WTC11 (cell line): ENCODE data around the gene APOL2. TPM values are rescaled to one million over a fixed set of nuclear protein-coding genes. Genes with fewer than 3 reads are reported as not detected.

Experiments
- ATAC-seq: fragments of 200-7000 bp; cut with Tn5 transposase; 2 replicates; pipeline ENCODE4 v1.10.0; 2021; ENCODE audit warnings: mild to moderate bottlenecking, moderate library complexity
- CTCF ChIA-PET: fragments of 300-600 bp; sonication (Branson Sonifier 250); formaldehyde crosslinking; loops from one replicate; lab custom pipeline; 2021; ENCODE audit warnings: antibody characterized with exemption; lab: Charles Lee
- POLR2A ChIA-PET: fragments of 350-600 bp; sonication (Branson Sonifier 250); formaldehyde crosslinking; loops from one replicate; lab custom pipeline; 2021; ENCODE audit warnings: antibody characterized with exemption; lab: Charles Lee
- DNase-seq: peaks from one replicate; pipeline ENCODE4 v3.0.0; 2021; ENCODE audit warnings: low spot score
- H3K27ac Mint-ChIP-seq: 2 replicates; pipeline ENCODE4 v1.8.0; 2021; ENCODE audit warnings: mixed read lengths
- H3K27me3 Mint-ChIP-seq: 2 replicates; pipeline ENCODE4 v1.8.0; 2021; ENCODE audit warnings: low read depth, mild to moderate bottlenecking, moderate library complexity, mixed read lengths
- H3K36me3 Mint-ChIP-seq: 2 replicates; pipeline ENCODE4 v1.8.0; 2021; ENCODE audit warnings: mixed read lengths
- H3K4me1 Mint-ChIP-seq: 2 replicates; pipeline ENCODE4 v1.8.0; 2022; ENCODE audit warnings: mixed read lengths
- H3K4me3 Mint-ChIP-seq: 2 replicates; pipeline ENCODE4 v1.8.0; 2021; ENCODE audit warnings: mild to moderate bottlenecking, moderate library complexity, mixed read lengths
- H3K9me3 Mint-ChIP-seq: 2 replicates; pipeline ENCODE4 v1.8.0; 2021; ENCODE audit warnings: mixed read lengths
- ESRRA ChIP-seq: sonication (generic); formaldehyde crosslinking; IDR thresholded peaks from 2 replicates; pipeline ENCODE4 v1.8.1; 2022; ENCODE audit warnings: mild to moderate bottlenecking, missing genetic modification reagents, borderline replicate concordance
- FOXJ3 ChIP-seq: sonication (generic); formaldehyde crosslinking; IDR thresholded peaks from 2 replicates; pipeline ENCODE4 v1.9.0; 2021; ENCODE audit warnings: missing genetic modification reagents, mild to moderate bottlenecking, borderline replicate concordance
- FOXK1 ChIP-seq: sonication (generic); formaldehyde crosslinking; IDR thresholded peaks from 2 replicates; pipeline ENCODE4 v1.8.0; 2022; ENCODE audit warnings: mild to moderate bottlenecking, moderate library complexity, missing genetic modification reagents
- GABPB1 ChIP-seq: sonication (generic); formaldehyde crosslinking; IDR thresholded peaks from 2 replicates; pipeline ENCODE4 v1.8.1; 2023; ENCODE audit warnings: mild to moderate bottlenecking, missing genetic modification reagents
- GRHL2 ChIP-seq: fragments of 250-450 bp; sonication (Bioruptor Pico); IDR thresholded peaks from 2 replicates; pipeline ENCODE4 v1.8.0; 2022; ENCODE audit warnings: mild to moderate bottlenecking, moderate library complexity; ENCODE audit not compliant: insufficient replicate concordance, severe bottlenecking
- HMGA2 ChIP-seq: fragments of 250-450 bp; sonication (Bioruptor Pico); IDR thresholded peaks from 2 replicates; pipeline ENCODE4 v1.4.0; 2021; ENCODE audit warnings: mild to moderate bottlenecking, moderate library complexity
- NR1H2 ChIP-seq: sonication (generic); formaldehyde crosslinking; IDR thresholded peaks from 2 replicates; pipeline ENCODE4 v1.9.0; 2021; ENCODE audit warnings: mild to moderate bottlenecking, moderate library complexity, missing genetic modification reagents
- PRRX2 ChIP-seq: fragments of 250-450 bp; sonication (Bioruptor Pico); IDR thresholded peaks from 2 replicates; pipeline ENCODE4 v1.8.0; 2021; ENCODE audit warnings: mild to moderate bottlenecking
- SMAD4 ChIP-seq: sonication (generic); formaldehyde crosslinking; IDR thresholded peaks from 2 replicates; pipeline ENCODE4 v1.8.0; 2022; ENCODE audit warnings: mild to moderate bottlenecking, missing genetic modification reagents
- TEAD4 ChIP-seq: sonication (generic); formaldehyde crosslinking; IDR thresholded peaks from 2 replicates; pipeline ENCODE4 v1.8.0; 2022; ENCODE audit warnings: mild to moderate bottlenecking, missing genetic modification reagents
- ZNF263 ChIP-seq: sonication (generic); formaldehyde crosslinking; IDR thresholded peaks from 2 replicates; pipeline ENCODE4 v1.8.1; 2022; ENCODE audit warnings: low read depth, mild to moderate bottlenecking, moderate library complexity, missing genetic modification reagents
- ZNF317 ChIP-seq: sonication (generic); formaldehyde crosslinking; IDR thresholded peaks from 2 replicates; pipeline ENCODE4 v1.8.1; 2023; ENCODE audit warnings: low read depth, mild to moderate bottlenecking, moderate library complexity, missing genetic modification reagents, borderline replicate concordance
- total RNA-seq: library from RNA; stranded (reverse); gene quantifications from 3 replicates; pipeline ENCODE4 v1.2.3, GENCODE V29; 2021
- TF ChIP-seq, protein P1 (sequence below): fragments of 200-600 bp; IDR thresholded peaks from 2 replicates; pipeline ENCODE4 v1.8.0; 2022; ENCODE audit warnings: antibody characterized with exemption
- TF ChIP-seq, protein P2 (sequence below): sonication (generic); formaldehyde crosslinking; IDR thresholded peaks from 2 replicates; pipeline ENCODE4 v1.8.1; 2023; ENCODE audit warnings: mild to moderate bottlenecking, missing genetic modification reagents, moderate library complexity
- TF ChIP-seq, protein P3 (sequence below): sonication (generic); formaldehyde crosslinking; IDR thresholded peaks from 2 replicates; pipeline ENCODE4 v1.8.1; 2023; ENCODE audit warnings: mild to moderate bottlenecking, moderate library complexity, missing genetic modification reagents
- TF ChIP-seq, protein P4 (sequence below): fragments of 250-450 bp; sonication (Bioruptor Pico); IDR thresholded peaks from 2 replicates; pipeline ENCODE4 v1.9.0; 2021; ENCODE audit warnings: mild to moderate bottlenecking, borderline replicate concordance
- TF ChIP-seq, protein P5 (sequence below): fragments of 250-450 bp; sonication (Bioruptor Pico); IDR thresholded peaks from 2 replicates; pipeline ENCODE4 v1.8.0; 2021; ENCODE audit warnings: mild to moderate bottlenecking
- TF ChIP-seq, protein P6 (sequence below): sonication (generic); formaldehyde crosslinking; IDR thresholded peaks from 2 replicates; pipeline ENCODE4 v1.8.0; 2023; ENCODE audit warnings: missing genetic modification reagents

The APOL2 gene
- total RNA-seq, 1 experiment from 2014 or later, result 11.2 TPM

DNA sequence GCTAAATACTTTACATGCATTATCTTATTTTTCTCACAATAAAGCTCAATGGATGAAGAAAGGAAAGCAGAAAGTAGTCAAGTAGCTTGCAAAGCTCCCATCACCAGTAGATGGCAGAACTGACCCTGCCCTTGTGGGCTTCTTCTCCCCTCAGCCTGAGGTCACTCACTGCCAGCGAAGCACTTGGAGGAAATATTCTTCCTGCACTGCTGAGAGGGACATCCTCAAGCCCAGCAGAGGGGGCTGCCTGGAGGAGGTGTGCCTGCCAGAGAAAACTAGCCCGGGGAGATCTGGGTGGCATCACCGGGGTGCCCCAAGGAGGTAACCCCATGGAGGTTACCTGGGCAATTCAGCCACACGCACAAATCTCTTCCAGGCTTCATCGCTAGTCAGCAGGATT lies 44.4 kb downstream of the APOL2 start:
- Mint-ChIP-seq H3K36me3 (peaks cover 17% of the 10 kb centered on the region), H3K27me3 (peaks cover 4% of the 10 kb centered on the region)
- ATAC-seq (peak; percentile 86), DNase-seq (peak; percentile 73)
- CTCF ChIA-PET, result interaction anchor here (0.7 to 1.8 kb wide), 23 partner anchors 9 to 653 kb away, joined by 3 to 21 read pairs (median 4); partner anchors contain the start of genes APOL1, APOL2 and RBFOX2
- TF ChIP-seq, protein P1, sequence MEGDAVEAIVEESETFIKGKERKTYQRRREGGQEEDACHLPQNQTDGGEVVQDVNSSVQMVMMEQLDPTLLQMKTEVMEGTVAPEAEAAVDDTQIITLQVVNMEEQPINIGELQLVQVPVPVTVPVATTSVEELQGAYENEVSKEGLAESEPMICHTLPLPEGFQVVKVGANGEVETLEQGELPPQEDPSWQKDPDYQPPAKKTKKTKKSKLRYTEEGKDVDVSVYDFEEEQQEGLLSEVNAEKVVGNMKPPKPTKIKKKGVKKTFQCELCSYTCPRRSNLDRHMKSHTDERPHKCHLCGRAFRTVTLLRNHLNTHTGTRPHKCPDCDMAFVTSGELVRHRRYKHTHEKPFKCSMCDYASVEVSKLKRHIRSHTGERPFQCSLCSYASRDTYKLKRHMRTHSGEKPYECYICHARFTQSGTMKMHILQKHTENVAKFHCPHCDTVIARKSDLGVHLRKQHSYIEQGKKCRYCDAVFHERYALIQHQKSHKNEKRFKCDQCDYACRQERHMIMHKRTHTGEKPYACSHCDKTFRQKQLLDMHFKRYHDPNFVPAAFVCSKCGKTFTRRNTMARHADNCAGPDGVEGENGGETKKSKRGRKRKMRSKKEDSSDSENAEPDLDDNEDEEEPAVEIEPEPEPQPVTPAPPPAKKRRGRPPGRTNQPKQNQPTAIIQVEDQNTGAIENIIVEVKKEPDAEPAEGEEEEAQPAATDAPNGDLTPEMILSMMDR, result peak; percentile 31
- no peak for TF ChIP-seq NR1H2 (CRISPR knock-in tag)
- TF ChIP-seq, all 79 proteins: peak for 1
- POLR2A ChIA-PET, result no interaction called here
- no peak overlapping the region for H3K4me3 Mint-ChIP-seq
- H3K4me1 Mint-ChIP-seq, result peaks cover 46% of the 10 kb centered on the region
- H3K27ac Mint-ChIP-seq, result no peak overlapping the region
- peaks cover 17% of the 10 kb centered on the region for H3K9me3 Mint-ChIP-seq

DNA sequence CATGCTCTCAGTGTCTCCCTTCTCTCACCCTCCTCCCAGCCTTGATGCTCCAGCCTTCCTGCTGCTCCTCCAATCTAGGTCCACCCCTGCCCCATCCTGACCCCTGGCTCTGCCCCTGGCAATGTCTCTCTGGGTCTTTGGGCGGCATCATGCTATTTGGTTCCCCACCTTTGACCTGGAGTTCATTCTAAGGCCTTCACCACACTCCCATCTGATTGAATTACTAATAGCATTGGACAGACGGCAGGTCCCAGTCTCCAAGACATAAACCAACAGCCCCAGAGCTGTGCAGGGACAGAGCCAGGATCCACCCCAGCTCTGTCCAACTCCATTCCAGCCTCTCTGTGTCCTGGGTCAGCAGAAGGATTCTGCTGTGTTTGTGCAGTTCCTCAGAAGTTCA lies 44.9 kb downstream of the APOL2 start:
- no peak for TF ChIP-seq HMGA2 (CRISPR knock-in tag)
- TF ChIP-seq, protein P2, sequence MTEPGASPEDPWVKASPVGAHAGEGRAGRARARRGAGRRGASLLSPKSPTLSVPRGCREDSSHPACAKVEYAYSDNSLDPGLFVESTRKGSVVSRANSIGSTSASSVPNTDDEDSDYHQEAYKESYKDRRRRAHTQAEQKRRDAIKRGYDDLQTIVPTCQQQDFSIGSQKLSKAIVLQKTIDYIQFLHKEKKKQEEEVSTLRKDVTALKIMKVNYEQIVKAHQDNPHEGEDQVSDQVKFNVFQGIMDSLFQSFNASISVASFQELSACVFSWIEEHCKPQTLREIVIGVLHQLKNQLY, result no peak
- TF ChIP-seq, protein P3, sequence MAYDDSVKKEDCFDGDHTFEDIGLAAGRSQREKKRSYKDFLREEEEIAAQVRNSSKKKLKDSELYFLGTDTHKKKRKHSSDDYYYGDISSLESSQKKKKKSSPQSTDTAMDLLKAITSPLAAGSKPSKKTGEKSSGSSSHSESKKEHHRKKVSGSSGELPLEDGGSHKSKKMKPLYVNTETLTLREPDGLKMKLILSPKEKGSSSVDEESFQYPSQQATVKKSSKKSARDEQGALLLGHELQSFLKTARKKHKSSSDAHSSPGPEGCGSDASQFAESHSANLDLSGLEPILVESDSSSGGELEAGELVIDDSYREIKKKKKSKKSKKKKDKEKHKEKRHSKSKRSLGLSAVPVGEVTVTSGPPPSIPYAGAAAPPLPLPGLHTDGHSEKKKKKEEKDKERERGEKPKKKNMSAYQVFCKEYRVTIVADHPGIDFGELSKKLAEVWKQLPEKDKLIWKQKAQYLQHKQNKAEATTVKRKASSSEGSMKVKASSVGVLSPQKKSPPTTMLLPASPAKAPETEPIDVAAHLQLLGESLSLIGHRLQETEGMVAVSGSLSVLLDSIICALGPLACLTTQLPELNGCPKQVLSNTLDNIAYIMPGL (CRISPR knock-in tag), result no peak
- TF ChIP-seq SMAD4, result no peak
- no peak for TF ChIP-seq TEAD4 (CRISPR knock-in tag)
- no peak for TF ChIP-seq GRHL2 (CRISPR knock-in tag)
- TF ChIP-seq ESRRA, result no peak
- no peak for TF ChIP-seq ZNF317 (CRISPR knock-in tag)
- Mint-ChIP-seq H3K27me3 (peaks cover 4% of the 10 kb centered on the region), H3K4me1 (peaks cover 52% of the 10 kb centered on the region), H3K27ac (no peak overlapping the region; the same call in 1 of the 2 replicates), H3K4me3 (no peak overlapping the region), H3K36me3 (peaks cover 20% of the 10 kb centered on the region), H3K9me3 (peaks cover 23% of the 10 kb centered on the region)
- no peak for ATAC-seq
- POLR2A ChIA-PET, result no interaction called here
- CTCF ChIA-PET, result interaction anchor here (0.7 to 1.8 kb wide), 23 partner anchors 9 to 652 kb away, joined by 3 to 21 read pairs (median 4); partner anchors contain the start of genes APOL1, APOL2 and RBFOX2
- no peak for DNase-seq

DNA sequence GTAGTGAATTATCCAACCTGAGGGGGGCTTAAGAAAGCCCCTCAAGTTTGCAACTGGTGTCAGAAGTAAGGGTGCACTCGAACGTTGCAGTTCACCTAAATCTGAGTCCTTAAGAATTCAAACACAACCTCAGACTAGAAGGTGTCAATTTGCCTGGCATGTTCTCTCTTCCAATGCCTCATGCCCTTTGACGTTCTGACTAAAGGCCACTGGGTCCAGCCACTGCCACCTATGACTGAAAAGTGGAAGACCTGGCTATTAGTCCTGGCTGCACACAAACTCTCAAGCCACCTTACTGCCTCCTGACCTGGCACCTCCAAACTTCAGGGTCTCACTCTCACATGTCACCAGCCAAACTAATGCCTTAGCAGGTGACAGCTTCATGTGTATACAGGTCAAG lies 45.8 kb downstream of the APOL2 start:
- POLR2A ChIA-PET, result no interaction called here
- DNase-seq, result no peak
- ATAC-seq, result no peak
- peaks cover 20% of the 10 kb centered on the region for H3K36me3 Mint-ChIP-seq
- peaks cover 4% of the 10 kb centered on the region for H3K27me3 Mint-ChIP-seq
- H3K9me3 Mint-ChIP-seq, result peaks cover 26% of the 10 kb centered on the region
- H3K4me1 Mint-ChIP-seq, result peaks cover 52% of the 10 kb centered on the region
- TF ChIP-seq FOXJ3 (no peak), GABPB1 (CRISPR knock-in tag) (no peak), ZNF263 (no peak)
- CTCF ChIA-PET, result interaction anchor here (1.0 kb wide), 1 partner anchor 68 kb away, joined by 3 read pairs; no protein-coding TSS in a partner anchor
- no peak overlapping the region for H3K27ac Mint-ChIP-seq
- no peak overlapping the region for H3K4me3 Mint-ChIP-seq

DNA sequence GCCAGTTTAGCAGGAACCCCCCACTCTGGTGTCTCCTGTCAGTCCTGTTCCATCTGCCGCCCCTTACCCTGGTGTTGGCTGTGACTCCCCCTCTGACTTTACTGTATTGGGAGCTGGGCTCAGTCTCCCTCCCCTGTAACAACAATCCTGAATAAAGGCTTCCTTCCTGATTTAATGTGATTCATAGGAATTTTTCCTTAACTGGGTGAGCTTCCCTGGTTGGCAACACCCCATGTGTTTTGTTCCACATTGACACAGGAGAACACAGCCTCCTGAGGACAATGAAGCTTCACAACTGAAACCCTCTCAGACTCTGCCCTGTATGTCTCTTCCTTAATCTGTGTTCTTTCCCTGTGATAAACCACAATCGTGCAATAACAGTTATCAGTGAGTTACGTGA lies 46.2 kb downstream of the APOL2 start:
- Mint-ChIP-seq H3K9me3 (peaks cover 26% of the 10 kb centered on the region), H3K27ac (no peak overlapping the region), H3K36me3 (peaks cover 20% of the 10 kb centered on the region), H3K4me1 (peaks cover 51% of the 10 kb centered on the region), H3K27me3 (peaks cover 4% of the 10 kb centered on the region), H3K4me3 (no peak overlapping the region)
- ATAC-seq (no peak), DNase-seq (no peak)
- ChIA-PET CTCF (interaction anchor here (0.8 to 1.0 kb wide), 3 partner anchors 13 to 68 kb away, joined by 3 to 6 read pairs (median 3); no protein-coding TSS in a partner anchor), POLR2A (no interaction called here)
- TF ChIP-seq, protein P4, sequence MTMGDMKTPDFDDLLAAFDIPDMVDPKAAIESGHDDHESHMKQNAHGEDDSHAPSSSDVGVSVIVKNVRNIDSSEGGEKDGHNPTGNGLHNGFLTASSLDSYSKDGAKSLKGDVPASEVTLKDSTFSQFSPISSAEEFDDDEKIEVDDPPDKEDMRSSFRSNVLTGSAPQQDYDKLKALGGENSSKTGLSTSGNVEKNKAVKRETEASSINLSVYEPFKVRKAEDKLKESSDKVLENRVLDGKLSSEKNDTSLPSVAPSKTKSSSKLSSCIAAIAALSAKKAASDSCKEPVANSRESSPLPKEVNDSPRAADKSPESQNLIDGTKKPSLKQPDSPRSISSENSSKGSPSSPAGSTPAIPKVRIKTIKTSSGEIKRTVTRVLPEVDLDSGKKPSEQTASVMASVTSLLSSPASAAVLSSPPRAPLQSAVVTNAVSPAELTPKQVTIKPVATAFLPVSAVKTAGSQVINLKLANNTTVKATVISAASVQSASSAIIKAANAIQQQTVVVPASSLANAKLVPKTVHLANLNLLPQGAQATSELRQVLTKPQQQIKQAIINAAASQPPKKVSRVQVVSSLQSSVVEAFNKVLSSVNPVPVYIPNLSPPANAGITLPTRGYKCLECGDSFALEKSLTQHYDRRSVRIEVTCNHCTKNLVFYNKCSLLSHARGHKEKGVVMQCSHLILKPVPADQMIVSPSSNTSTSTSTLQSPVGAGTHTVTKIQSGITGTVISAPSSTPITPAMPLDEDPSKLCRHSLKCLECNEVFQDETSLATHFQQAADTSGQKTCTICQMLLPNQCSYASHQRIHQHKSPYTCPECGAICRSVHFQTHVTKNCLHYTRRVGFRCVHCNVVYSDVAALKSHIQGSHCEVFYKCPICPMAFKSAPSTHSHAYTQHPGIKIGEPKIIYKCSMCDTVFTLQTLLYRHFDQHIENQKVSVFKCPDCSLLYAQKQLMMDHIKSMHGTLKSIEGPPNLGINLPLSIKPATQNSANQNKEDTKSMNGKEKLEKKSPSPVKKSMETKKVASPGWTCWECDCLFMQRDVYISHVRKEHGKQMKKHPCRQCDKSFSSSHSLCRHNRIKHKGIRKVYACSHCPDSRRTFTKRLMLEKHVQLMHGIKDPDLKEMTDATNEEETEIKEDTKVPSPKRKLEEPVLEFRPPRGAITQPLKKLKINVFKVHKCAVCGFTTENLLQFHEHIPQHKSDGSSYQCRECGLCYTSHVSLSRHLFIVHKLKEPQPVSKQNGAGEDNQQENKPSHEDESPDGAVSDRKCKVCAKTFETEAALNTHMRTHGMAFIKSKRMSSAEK (CRISPR knock-in tag), result no peak
- TF ChIP-seq, protein P5, sequence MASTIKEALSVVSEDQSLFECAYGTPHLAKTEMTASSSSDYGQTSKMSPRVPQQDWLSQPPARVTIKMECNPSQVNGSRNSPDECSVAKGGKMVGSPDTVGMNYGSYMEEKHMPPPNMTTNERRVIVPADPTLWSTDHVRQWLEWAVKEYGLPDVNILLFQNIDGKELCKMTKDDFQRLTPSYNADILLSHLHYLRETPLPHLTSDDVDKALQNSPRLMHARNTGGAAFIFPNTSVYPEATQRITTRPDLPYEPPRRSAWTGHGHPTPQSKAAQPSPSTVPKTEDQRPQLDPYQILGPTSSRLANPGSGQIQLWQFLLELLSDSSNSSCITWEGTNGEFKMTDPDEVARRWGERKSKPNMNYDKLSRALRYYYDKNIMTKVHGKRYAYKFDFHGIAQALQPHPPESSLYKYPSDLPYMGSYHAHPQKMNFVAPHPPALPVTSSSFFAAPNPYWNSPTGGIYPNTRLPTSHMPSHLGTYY, result no peak
- TF ChIP-seq FOXK1 (CRISPR knock-in tag) (no peak), PRRX2 (CRISPR knock-in tag) (no peak)
- TF ChIP-seq, protein P6, sequence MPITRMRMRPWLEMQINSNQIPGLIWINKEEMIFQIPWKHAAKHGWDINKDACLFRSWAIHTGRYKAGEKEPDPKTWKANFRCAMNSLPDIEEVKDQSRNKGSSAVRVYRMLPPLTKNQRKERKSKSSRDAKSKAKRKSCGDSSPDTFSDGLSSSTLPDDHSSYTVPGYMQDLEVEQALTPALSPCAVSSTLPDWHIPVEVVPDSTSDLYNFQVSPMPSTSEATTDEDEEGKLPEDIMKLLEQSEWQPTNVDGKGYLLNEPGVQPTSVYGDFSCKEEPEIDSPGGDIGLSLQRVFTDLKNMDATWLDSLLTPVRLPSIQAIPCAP (CRISPR knock-in tag), result no peak
